Upper lobe of left lung (tissue), 6 donors: ENCODE results near the gene OR4S1. TPM values are rescaled to one million over a fixed set of nuclear protein-coding genes. Genes with fewer than 3 reads are reported as not detected.

Source experiments
- ATAC-seq, 2 donors: fragments of 200-7000 bp; cut with Tn5 transposase; one replicate each; pipeline ENCODE4 v1.9.1; 2022; ENCODE audit warnings: mild to moderate bottlenecking in 2 of 2, moderate library complexity in 2 of 2; ENCODE audit not compliant: low FRiP score in 2 of 2
- DNase-seq, 2 donors: peaks; one replicate each; pipeline ENCODE4 v3.0.0-alpha.2; 2019 to 2020
- H3K27ac ChIP-seq, 4 donors: fragments of 200-600 bp; sonication (generic); one replicate each; pipeline ENCODE4 v1.5.1; 2016 to 2019
- H3K27me3 ChIP-seq, 4 donors: fragments of 200-600 bp; sonication (generic); one replicate each; pipeline ENCODE4 v1.5.1; 2017 to 2019
- H3K36me3 ChIP-seq, 4 donors: fragments of 200-600 bp; sonication (generic); one replicate each; pipeline ENCODE4 v1.5.1; 2016 to 2019
- H3K4me1 ChIP-seq, 4 donors: fragments of 200-600 bp; sonication (generic); one replicate each; pipeline ENCODE4 v1.5.1; 2018 to 2019
- H3K4me3 ChIP-seq, 4 donors: fragments of 200-600 bp; sonication (generic); one replicate each; pipeline ENCODE4 v1.5.1; 2017 to 2019; ENCODE audit warnings: mild to moderate bottlenecking in 2 of 4, moderate library complexity in 1 of 4
- H3K9me3 ChIP-seq, 4 donors: fragments of 200-600 bp; sonication (generic); one replicate each; pipeline ENCODE4 v1.5.1; 2018 to 2019
- EP300 ChIP-seq, 4 donors: sonication (generic); formaldehyde crosslinking; IDR thresholded peaks; one replicate each; pipeline ENCODE4 v1.5.1; 2017; ENCODE audit warnings: antibody characterized with exemption in 4 of 4, control low read depth in 2 of 4
- POLR2A ChIP-seq, 4 donors: fragments of 450-650 bp; IDR thresholded peaks; one replicate each; pipeline ENCODE4 v1.5.1; 2016 to 2017; ENCODE audit warnings: antibody characterized with exemption in 4 of 4, mild to moderate bottlenecking in 2 of 4
- POLR2AphosphoS5 ChIP-seq, 2 donors: sonication (generic); formaldehyde crosslinking; IDR thresholded peaks; one replicate each; pipeline ENCODE4 v1.5.1; 2017; ENCODE audit warnings: antibody characterized with exemption in 2 of 2
- WGBS, 2 donors: methylation state at CpG; one replicate each; pipeline ENCODE4 v1.1.5; 2017 to 2018; 5-methylcytosine and 5-hydroxymethylcytosine counted together
- total RNA-seq, 6 donors: library from RNA; depleted of rRNA in 4 of 6; stranded (reverse); fragments of >200 nt in 4 of 6; gene quantifications; one replicate each; pipeline versions ENCODE4 v1.1.0 to v1.2.1, GENCODE V29; 2016 to 2021
- TF ChIP-seq, protein P1 (sequence below), 6 experiments: fragments of 450-650 bp in 4 of 6; fragments of 200-600 bp in 2 of 6; sonication (generic) in 2 of 6; IDR thresholded peaks; one replicate each; pipeline ENCODE4 v1.5.1; 2016 to 2019; ENCODE audit warnings: antibody characterized with exemption in 6 of 6
- donor health status: DM: no; HTN: no; CAD: no; lungs with moderate emphysema.
- donor health status: DM: no; HTN: yes; CAD: no; lungs with severe emphysema.

The OR4S1 gene
- total RNA-seq, 6 donors from 2014 or later: not detected

DNA sequence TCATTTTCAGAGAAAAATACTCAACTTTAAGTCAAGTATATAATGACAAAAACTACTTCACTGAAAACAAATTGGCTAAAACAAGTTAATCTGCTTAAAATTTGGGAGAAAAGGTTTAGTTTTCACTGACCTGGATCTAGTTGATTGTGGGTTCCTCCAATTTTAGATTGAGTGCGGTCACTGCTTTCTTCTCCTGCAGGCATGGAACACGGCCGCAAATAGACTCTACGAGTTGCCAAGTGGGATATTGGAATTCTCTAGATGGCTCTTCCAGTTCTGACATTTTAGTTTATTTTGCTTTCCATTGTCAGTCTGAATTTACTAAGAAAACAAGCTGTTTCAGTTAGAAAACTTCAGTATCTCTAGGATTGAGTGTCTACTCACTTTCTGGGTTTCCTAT, 48.0 kb downstream of the OR4S1 start:
- no peaks in the 10 kb centered on the region for H3K27me3 ChIP-seq
- no peak overlapping the region for H3K27ac ChIP-seq
- no peak for ATAC-seq
- no peak for DNase-seq
- no peaks in the 10 kb centered on the region for H3K4me1 ChIP-seq
- peaks cover 0 to 6% (median 0%) of the 10 kb centered on the region in 4 donors for H3K9me3 ChIP-seq
- 94 to 95% methylated on average over 4 of the region's 4 CpGs for WGBS, 2 donors
- TF ChIP-seq, protein P1, sequence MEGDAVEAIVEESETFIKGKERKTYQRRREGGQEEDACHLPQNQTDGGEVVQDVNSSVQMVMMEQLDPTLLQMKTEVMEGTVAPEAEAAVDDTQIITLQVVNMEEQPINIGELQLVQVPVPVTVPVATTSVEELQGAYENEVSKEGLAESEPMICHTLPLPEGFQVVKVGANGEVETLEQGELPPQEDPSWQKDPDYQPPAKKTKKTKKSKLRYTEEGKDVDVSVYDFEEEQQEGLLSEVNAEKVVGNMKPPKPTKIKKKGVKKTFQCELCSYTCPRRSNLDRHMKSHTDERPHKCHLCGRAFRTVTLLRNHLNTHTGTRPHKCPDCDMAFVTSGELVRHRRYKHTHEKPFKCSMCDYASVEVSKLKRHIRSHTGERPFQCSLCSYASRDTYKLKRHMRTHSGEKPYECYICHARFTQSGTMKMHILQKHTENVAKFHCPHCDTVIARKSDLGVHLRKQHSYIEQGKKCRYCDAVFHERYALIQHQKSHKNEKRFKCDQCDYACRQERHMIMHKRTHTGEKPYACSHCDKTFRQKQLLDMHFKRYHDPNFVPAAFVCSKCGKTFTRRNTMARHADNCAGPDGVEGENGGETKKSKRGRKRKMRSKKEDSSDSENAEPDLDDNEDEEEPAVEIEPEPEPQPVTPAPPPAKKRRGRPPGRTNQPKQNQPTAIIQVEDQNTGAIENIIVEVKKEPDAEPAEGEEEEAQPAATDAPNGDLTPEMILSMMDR (IDR thresholded peaks at IDR 0.05): no peak
- no peak for TF ChIP-seq POLR2AphosphoS5 (IDR thresholded peaks at IDR 0.05)
- TF ChIP-seq EP300 (IDR thresholded peaks at IDR 0.05): no peak
- TF ChIP-seq POLR2A (IDR thresholded peaks at IDR 0.05): no peak
- no peaks in the 10 kb centered on the region for H3K36me3 ChIP-seq
- no peak overlapping the region for H3K4me3 ChIP-seq

DNA sequence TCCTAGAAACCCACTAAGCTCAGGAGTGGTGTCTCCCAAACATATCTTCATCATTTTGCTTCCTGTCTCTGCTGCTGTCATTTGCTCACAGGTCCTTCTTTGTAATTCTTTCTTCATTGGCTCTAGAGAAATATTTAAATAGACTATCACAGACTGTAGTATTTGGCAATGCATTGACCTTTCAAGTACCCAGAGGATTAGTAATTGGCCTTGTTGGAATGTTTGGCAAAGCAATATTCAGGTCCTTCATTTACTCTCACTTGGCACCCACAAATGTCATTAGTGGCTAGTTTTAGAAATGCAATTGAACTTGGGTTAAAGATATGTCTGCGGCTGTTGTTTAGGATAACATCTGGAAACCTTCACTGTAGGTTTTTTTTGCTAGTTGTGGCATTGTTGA, 48.7 kb downstream of the OR4S1 start:
- Histone ChIP-seq H3K36me3 (no peaks in the 10 kb centered on the region), H3K27me3 (no peaks in the 10 kb centered on the region), H3K9me3 (peaks cover 0 to 6% (median 0%) of the 10 kb centered on the region in 4 donors), H3K4me1 (no peaks in the 10 kb centered on the region), H3K4me3 (no peak overlapping the region), H3K27ac (no peak overlapping the region)
- no peak for DNase-seq
- no peak for TF ChIP-seq POLR2A (IDR thresholded peaks at IDR 0.05)
- TF ChIP-seq EP300 (IDR thresholded peaks at IDR 0.05): no peak
- TF ChIP-seq POLR2AphosphoS5 (IDR thresholded peaks at IDR 0.05): no peak
- TF ChIP-seq, protein P1 (IDR thresholded peaks at IDR 0.05): no peak
- no peak for ATAC-seq
- 78 to 96% methylated on average over 1 of the region's 1 CpG for WGBS, 2 donors

Other genes with a start within 250 kb of the OR4S1 start
- not detected for gene OR4B1, start 89.4 kb upstream of the OR4S1 start, total RNA-seq
- not detected for gene OR4X2, start 61.1 kb upstream of the OR4S1 start, total RNA-seq
- not detected for gene OR4X1, start 42.4 kb upstream of the OR4S1 start, total RNA-seq
- gene OR4C3, start 18.7 kb downstream of the OR4S1 start, total RNA-seq: not detected
- not detected for gene OR4C5, start 60.2 kb downstream of the OR4S1 start, total RNA-seq
- gene OR4A47, start 182.6 kb downstream of the OR4S1 start, total RNA-seq: not detected